8988T (cell line): ENCODE data around the gene RGS19.

ENCODE experiments used
- DNase-seq: peaks from one replicate; pipeline ENCODE4 v3.0.0; 2011

Gene RGS19

DNA sequence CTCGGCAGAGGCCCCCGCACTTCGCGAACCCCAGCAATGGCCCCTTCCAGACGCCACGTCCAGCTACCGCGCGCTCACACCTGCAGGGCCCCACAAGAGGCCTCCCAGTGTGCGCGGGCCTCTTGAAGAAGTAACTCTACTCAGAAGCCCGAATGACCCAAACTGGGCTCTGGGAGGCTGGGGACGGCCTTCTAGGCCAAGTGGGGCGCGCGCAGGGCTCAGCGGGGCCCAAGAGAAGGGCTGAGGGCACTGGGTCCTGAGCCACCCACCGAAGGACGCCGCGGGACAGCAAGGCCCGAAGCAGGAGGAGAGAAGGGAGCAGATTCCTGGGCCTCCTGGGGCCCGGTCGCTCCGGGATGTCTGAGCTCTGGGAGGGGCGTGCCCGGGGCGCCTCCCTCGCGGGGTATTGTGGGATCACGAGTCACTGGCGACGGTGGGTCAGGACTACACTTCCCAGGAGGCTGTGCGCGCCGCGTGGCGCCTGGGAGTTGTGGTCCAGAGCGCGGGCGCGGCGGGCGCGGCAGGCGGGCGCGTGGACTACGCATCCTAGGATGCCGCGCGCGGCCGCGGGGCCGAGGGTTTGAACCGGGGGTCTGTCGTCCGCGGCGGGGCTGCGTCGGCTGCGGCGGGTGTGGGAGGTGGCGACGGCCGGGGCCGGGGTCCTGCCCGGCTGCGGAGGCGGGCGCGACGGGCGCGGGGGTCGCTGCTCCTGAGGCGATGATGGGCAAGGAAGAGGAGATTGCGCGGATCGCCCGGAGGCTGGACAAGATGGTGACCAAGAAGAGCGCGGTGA is 16.5 kb downstream of the RGS19 start, which contains the start of gene TCEA2:
Gene TCEA2, plus strand, starts transcription at position 603 of the 793 bp plus-strand sequence. Its CDS starts 115 bp downstream, at position 718.
- DNase-seq: peak; percentile 100

DNA sequence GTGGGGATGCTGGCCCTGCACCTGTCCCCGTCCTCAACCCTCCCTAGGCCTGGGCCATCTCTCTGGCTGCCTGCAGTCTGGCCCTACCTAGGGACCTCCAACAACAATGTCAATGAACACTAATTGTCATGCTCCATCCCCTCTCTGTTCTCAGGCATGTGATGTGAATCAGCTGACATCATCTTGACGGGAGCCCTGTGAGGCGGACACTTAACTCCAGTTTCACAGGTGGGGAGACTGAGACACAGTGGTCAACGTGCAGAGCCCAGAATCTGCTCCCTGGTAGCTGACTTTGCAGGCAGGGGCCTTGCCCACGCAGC is 17.1 kb downstream of the RGS19 start:
- no peak for DNase-seq

DNA sequence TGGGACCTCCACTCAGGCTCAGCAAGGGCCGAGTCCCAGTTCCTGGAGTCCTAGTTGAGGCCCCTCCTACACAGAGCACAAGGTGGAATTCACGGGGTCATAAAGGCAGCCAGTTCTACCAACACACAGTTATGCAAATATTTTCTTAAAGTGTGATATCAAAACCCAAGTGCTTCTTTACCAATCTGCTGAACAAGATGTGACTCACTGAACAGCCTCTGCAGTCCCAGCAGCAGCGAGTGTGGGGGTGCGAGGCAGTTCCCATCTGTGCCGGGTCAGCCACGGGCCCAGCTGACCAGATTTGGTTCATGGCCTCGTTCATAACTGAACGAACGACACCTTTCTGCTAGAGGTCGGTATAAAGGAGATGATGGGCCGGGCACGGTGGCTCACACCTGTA is 20.8 kb downstream of the RGS19 start:
- no peak for DNase-seq

DNA sequence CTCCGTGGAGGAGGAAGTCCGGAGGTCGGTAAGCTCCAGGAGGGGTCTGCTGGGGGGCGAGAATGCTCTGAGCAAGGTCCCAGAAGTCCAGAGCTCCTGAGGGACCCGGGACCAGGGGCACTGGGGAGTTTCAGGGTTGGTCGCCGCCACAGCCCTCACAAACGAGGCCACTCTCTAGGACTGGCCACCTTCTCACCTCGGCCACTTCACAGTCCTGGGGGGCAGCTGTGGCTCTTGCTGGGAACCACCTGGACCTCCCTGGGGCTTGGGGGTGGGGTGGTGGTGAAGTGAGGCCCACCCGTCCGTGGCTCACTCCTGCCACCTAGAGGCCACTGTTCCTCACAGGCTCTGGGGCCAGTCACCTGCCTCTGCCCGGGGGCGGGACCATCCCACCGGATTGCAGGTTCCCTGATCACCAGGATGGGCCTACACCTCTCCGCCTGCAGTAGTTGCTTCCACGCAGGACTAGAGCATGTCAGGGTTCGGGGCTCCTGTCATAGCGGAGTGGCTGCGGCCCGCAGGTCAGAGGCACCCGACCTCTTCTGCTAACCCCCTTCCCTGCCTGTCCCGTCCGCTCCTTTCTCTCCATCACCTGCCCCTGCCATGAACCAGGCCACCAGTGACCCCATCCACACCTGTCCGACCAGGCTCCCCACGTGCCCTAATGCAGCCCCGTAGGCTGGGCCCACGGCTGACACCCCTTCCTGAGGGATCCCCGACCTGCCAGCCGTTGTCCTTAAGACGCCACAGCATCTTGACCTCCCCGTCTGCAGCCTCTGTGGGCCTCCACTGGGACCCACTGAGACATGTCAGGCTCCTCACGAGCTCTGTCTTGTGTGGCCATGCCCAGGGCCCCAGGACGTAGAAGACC is 21.5 kb downstream of the RGS19 start:
- peak; percentile 100 for DNase-seq

DNA sequence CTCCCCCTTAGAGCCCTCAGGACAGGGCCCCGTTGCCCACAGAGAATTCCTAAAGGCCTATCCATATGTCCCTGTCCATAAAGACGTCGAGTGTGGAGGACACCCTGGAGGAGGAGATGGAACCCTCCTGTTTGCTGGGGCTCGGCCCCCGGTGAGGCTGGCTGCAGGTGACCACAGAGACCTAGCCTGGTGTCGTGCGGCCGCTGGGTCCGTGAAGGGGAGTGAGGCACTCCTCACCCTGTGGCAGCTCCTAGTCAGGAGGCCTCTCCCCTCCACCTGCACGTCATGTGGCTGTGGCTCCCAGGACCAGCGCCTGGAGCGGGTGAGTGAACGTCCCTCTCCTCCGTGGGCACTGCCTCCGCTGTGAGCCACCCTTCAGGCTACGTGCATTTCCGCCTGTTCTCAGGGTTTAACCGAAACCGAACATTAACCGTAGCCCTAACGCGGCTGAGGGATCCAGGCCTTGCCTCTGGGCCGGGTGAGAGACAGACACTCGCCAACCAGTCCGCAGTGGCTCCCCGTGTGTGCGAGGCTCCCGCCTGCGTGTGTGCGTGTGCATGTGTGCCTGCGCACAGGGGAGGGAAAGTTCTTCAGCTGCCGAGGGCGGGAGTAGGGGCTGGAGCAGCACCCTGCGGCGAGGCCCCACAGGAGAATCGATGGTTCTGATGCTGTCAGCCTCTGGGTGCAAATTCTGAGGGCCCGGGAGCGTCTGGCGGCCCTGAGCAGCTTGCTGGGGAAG is 22.3 kb downstream of the RGS19 start:
- DNase-seq: no peak

DNA sequence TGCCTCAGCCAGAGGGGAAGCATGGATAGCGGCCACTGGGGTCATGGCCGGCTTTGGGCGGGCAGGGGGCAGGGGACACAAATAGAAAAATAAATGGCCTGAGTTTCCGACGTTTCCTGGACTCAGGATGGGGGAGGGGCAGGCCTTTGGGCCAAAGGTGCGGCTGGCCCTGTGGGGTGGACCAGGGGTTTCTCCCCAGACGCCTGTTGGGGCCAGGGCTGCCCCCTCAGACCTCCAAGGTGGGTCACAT is 22.8 kb downstream of the RGS19 start:
- no peak for DNase-seq

DNA sequence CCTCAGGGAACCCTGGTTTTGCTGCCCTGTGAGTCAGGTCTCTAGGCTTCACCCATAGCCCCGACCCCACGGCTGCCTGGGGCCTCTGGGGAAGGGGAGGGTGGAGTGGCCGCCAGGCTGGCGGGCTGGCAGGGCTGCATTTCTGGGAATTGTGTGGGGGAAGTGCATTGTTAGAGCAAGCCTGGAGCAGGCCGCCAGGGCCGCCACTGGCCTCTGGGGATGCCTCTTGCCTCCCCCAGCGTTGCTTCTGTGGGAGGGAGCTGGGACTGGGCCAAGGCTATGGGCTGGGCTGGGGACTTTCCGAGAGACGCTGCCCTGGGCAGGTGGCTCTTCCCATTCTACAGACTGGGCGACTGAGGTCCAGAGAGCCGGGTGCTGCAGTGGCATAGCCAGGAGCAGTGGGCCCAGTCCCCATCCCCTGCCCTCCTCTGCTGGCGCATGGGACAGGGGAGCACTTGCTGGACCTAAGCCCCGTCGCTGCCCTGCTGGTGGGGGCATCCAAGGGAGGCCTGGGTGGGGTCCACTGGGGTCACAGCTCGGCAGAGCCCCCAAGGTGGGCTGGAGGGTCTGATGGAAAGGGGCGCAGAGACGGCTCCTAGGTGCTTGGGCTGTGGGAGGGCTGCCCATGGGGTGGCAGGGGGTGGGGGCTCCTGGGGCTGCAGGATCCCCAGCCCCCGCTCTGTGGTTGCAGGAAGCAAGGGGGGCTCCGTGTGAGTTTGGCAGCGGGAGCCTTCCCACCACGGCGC is 23.3 kb downstream of the RGS19 start:
- no peak for DNase-seq

DNA sequence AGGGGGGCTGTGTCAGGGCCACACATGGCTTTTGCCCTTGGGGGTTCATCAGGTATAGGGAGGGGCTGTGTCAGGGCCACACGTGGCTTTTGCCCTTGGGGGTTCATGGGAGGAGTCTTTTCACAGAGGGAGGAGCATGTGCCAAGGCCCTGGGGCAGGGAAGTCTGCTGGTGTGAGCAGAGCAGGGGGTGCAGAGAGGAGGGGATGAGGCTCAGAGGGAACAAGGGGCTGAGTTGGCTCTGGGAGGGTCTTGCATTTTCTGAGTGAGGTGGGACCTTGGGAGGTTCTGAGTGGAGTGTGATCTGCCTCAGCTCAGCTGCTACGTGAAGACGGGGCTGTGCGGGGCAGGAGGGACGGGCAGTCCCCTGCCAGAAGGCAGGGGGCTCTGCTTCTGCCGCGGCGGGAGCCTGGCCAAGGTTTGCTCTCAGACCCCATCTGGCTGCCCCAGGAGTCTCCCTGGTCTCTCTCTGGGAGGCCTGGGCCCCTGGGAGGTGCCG is 23.9 kb downstream of the RGS19 start:
- no peak for DNase-seq

DNA sequence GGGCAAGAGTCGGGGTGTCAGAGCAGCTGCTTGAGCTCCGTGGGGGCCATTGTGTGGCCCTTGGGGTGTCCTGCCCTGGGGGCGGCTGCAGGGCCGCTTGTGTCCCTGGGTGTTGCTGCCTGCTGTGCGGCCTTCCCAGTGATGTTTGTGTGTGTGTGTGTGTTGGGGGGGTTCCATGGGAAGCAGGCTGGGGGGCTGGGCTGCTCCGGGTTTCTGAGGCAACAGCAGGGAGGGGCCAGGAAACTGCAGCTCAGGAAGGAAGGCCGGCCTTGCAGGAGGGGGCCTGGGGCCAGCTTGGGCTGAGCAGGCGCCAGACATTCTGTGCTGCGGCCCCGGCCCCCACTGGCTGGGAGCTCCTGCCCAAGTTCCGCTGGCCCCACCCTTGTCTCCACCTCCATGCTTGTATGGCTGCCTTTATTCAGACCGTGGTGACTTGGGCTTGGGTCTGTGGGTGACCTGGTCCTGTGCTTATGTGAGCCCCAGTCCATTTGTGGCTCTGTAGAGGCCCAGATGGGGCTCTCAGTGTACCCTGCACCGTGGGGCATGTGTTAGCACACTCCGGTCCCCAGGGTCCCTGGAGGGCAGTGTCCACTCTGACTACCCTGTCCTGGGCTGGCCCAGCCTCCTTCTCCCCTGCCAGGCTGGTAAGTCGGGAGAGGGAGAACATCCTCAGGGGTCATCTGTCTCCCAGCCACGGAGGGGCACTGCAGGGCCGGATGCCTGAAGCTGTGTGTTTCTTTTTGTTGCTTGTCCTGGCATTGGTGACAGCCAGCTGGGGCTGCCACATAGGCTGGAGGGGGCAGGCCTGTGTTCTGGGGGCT is 25.3 kb downstream of the RGS19 start:
- peak; percentile 98 for DNase-seq

DNA sequence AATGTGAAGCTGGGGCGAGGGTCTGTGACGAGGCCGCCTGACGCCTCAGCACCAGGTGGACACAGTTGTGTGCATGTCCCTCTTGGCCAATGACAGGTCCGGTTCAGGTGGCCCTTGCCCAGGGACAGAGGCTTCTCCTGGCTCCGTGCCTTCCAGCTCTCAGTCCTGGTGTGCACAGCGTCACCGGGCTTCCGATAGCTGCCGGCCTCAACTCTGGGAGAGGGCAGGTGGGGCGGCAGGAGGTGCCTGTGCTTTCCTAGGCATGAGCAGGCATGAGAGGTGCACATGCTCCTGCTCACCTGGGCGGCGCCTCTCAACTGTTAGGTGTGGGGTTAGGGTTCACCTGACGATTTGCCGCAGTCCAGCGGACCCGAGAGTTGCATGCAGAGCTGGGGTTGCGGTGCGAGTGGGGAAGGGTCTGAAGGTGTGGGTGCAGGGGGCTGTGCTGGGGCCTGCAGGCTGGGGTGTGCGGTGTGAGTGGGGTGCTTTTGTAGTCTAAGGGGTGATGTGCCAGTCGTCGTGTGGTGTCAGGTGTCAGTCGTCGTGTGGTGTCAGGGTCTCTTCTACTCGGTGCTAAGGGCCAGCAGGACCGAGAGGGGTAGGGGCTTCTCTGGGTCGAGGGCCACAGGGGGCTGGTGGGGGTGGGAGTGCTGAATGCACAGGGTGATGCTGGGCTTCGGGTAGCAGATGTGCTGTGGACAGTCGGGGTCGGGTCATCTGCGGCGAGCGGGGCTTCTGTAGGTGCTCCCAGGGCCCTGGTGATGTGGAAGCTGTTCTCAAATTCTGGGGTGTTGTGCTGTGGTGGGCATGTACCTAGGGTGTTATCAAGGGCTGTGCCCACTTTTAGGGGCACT is 26.1 kb downstream of the RGS19 start:
- DNase-seq: no peak

DNA sequence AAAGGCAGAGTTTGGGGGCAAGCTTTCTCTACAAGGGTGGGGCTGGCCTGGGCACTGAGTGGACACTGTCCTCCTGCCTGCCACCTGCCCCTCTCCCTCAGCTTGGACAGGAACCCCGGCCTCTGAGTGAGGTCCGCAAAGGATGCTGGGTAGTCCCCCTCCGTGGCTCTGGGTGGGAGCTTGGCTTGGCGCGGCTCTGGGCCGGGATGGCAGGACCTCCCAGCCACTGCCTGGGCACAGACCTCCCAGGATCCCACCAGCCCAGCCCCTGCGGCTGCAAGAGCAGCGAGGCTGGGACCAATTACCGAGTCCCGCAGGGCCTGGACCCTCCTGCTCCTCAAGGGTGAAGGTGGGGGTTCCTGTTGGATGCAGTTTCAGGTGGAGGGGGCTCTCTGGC is 27.0 kb downstream of the RGS19 start:
- no peak for DNase-seq

DNA sequence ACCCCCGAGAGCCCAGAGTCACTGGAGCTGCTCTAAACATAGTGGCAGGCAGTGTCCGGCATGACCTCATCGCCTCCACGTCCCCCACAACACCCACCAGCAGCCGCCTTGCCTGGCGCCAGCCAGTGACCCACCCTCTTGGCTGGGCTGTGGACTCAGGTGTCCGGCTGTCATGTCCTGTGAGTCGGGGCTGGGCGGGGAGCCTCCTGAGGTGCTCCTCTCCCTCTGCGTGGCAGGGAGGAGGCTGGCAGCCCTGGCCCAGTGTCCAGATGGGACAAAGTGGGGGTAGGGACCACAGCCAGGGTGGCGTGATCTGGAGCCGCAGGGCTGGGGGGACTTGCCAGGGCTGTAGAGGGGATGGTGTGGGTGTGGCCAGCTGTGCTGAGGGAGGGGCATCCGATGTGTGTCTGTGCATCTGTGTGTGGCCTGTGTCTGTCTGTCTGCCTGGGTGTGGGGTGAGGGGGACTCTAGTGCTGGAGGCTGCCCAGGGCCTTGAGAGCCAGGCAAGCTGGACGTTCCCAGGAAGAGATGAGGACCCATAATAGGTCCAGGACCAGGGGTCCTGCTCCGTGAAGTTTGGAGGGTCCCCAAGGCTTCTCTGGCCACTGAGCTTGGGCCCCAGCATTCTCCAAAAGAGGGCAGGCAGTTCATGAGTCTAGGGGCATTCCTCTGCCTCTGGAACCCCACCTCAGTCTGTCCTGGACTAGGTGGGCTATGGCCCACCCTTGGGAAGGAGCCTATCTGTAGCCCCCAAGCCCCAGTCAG is 27.6 kb downstream of the RGS19 start:
- no peak for DNase-seq

DNA sequence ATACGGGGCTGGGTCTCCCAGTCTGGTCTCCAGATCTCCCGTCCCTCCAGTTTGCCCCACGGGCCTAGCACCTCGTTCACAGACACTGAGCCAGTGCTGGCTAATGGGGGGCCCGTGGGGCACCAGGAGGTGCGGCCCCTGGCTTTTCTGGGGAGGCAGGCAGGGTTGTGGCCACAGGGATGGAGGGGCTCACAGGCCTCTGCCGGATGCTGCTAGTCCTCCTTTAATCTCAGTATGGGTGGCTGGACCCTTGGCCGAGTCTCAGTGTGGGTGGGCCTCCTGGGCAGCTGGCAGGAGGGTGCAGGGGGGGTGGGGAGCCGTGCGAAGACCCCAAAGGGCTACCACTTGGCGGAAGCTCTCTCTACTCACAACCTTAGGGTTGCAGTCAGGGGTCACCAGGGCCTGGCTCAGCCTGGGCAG is 28.3 kb downstream of the RGS19 start:
- DNase-seq: no peak

DNA sequence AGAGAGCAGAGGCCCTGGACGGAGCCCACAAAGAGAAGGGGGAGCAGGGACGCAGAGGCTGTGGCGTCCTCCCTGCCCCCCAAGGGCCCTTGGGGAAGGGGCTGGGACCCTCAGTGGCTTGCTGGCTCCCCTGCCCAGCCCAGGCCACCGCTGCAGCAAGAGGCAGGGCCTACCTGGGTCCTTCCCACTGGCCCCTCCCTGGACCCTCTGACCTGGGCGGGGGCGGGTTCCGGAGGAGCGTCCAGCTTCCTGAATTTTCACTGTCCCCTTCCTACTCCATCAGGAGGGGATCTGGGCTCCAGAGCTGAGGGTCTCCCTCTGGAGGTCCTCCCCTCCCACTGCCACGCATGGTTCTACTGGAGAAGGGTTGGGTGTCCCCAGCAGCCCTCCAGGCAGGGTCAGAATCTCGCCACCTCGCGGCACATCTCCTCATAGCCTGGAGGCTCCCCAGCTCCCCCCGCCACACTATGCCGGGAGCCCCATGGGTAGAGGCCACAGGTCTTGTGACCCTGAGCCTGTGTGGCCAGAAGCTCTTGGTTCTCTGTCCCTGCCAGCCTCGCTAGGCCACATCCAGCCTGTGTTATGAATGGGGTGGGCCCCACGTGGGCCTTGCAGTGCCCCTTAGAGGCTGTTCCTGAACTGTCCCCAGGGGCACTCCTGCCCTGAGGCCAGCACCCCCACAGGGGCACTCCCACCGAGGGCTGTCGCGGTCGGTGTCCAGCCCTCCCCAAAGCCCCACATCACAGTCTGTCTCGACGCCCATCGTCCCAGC is 28.9 kb downstream of the RGS19 start:
- DNase-seq: no peak

DNA sequence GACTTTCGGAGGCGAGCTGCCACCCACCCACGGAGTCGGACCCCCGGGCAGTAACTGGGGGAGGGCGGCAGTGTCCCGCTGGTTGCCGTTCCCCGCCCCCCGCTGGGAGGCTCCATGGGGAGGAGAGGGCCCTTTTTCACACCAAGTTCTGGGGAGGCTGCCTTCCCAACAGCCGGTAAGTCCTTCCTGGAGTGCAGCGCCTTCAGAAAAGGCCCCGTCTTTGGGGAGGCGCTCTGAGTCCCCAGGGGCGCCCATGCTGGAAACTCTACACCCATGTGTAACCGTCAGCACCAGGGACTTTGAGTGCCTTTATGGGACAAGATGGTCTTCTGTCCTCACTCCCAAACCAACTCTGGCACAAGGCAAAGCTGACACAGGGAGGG is 29.4 kb downstream of the RGS19 start:
- no peak for DNase-seq

DNA sequence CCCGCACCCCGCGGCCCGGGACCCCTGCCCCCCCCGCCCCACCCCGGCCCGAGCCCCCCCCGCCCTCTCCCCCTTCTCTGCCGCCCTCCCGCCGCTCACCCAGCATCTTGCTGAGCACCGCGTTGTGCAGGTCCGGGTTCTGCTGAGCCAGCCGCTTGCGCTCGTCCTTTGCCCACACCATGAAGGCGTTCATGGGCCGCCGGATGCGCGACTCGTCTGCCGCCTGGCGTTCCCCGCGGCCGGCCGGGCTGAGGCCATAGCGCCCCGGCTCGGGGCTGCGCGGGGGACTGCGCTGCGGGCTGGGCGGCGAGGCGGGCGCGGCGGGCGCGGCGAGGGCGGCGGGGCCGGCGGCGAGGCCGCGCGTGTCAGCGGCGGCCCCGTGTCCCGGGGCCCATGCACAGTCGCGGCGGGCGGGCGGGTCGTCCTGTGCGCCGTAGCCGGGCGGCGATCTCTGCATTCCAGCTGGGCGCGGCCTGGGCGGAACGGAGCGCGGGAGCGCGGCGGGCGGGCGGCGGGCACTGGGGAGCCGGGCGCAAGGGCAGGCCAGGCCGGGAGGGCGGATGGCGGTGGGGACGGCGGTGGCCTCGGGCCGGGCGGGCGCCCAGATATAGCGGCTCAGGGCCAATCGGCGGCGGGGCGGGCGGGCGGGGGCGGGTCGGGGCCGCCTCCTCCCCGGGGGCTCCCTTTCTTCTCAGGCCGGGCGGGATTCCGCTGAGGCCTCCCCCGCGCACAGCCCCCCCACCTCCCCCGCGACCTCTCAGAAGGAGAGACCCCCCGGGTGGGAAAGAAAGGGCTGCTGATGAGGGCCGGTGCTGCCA is 30.0 kb downstream of the RGS19 start, which contains the start of gene SOX18:
Gene SOX18, minus strand, starts transcription at position 580 of the 818 bp plus-strand sequence. Its CDS starts 123 bp downstream, at position 457.
- peak; percentile 86 for DNase-seq

DNA sequence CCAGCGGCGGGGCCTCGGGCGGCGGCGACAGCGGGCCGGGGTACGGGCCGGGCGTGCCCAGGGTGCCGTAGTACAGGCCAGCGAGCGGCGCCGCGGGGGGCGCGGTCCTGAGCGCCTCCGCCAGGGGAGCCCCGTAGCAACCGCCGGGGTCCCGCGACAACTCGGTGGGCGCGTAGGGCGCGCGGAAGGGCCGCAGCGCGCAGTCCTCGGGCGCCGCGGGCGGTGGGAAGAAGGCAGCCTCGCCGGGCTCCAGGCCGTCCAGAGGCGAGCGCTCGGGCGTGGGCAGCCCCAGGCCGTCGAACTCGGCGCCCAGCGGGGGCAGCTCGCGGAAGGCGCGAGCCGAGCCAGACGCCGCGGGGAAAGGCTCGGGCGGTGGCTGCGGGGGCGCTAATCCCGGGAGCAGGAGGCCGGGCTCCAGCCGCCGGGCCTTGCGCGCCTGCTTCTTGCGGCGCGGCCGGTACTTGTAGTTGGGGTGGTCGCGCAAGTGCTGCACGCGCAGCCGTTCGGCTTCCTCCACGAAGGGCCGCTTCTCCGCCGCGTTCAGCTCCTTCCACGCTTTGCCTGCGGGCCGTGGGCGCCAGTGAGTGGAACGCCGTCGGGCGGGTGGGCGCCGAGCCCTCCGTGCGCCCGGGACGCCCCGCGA is 30.8 kb downstream of the RGS19 start:
- DNase-seq: no peak

DNA sequence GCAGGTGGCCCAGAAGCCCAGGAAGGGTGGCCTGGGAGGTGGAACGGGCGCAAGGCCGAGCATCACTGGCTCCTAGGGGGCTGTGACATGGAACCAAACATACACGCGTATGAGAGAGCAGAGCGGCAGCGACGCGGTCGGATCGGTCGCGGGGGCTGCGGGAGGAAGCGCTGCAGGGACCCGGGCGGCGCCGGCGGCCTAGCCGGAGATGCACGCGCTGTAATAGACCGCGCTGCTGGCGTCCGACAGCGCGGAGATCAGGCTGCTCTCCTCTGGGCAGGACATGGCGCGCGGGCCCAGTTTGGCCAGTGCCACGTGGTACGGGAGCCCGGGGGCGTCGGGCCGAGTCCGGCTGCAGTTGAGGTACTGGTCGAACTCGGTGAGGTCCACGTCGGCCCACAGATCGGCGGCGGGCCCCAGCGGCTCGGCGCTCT is 31.3 kb downstream of the RGS19 start:
- DNase-seq: no peak
